Measurements from ENCODE around the gene FALEC. TPM values are rescaled to one million over a fixed set of nuclear protein-coding genes. Genes with fewer than 3 reads are reported as not detected.

Gene FALEC
- total RNA-seq, 1 experiment from 2014 or later = 1.0 TPM

- TF ChIP-seq SIN3A (IDR thresholded peaks at IDR 0.05; ENCODE audit: borderline replicate concordance, insufficient read depth, low read depth, low read length) (0 out of 2 replicates have a peak, but pooled peaks have one; percentile 22), POLR2AphosphoS5 (IDR thresholded peaks at IDR 0.05; ENCODE audit: low read depth, low read length) (no peak; the same call in 1 of the 2 replicates), CTCF (IDR thresholded peaks at IDR 0.05) (no peak), TCF7L2 (IDR thresholded peaks at IDR 0.05; ENCODE audit: low read depth, low read length) (0 out of 2 replicates have a peak, but pooled peaks have one; percentile 29)
- TF ChIP-seq, protein P1, sequence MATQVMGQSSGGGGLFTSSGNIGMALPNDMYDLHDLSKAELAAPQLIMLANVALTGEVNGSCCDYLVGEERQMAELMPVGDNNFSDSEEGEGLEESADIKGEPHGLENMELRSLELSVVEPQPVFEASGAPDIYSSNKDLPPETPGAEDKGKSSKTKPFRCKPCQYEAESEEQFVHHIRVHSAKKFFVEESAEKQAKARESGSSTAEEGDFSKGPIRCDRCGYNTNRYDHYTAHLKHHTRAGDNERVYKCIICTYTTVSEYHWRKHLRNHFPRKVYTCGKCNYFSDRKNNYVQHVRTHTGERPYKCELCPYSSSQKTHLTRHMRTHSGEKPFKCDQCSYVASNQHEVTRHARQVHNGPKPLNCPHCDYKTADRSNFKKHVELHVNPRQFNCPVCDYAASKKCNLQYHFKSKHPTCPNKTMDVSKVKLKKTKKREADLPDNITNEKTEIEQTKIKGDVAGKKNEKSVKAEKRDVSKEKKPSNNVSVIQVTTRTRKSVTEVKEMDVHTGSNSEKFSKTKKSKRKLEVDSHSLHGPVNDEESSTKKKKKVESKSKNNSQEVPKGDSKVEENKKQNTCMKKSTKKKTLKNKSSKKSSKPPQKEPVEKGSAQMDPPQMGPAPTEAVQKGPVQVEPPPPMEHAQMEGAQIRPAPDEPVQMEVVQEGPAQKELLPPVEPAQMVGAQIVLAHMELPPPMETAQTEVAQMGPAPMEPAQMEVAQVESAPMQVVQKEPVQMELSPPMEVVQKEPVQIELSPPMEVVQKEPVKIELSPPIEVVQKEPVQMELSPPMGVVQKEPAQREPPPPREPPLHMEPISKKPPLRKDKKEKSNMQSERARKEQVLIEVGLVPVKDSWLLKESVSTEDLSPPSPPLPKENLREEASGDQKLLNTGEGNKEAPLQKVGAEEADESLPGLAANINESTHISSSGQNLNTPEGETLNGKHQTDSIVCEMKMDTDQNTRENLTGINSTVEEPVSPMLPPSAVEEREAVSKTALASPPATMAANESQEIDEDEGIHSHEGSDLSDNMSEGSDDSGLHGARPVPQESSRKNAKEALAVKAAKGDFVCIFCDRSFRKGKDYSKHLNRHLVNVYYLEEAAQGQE (IDR thresholded peaks at IDR 0.05; ENCODE audit: insufficient read depth in 1 of 2, low read depth in 2 of 2, low read length in 1 of 2) = no peak
- in situ Hi-C loops (cut with HindIII; ENCODE audit: low pct_unique_long_range_greater_than_20kb, low sequenced_read_pairs) = no loop called here
- Histone ChIP-seq H3K4me3 (ENCODE audit: low read depth in 2 of 2, low read length in 2 of 2) (peak within 1 kb of the TSS; percentile 56 to 73), H3K27me3 (ENCODE audit: control insufficient read depth, insufficient read depth, low read length) (no peaks in the 10 kb centered on the region), H3K36me3 (ENCODE audit: control insufficient read depth, insufficient read depth, low read length) (no peaks in the 10 kb centered on the region), H3K27ac (ENCODE audit: low read length) (peak within 1 kb of the TSS; percentile 80), H3K4me1 (ENCODE audit: control insufficient read depth, insufficient read depth, low read length) (peaks cover 27% of the 10 kb centered on the region), H3K9me3 (ENCODE audit: control insufficient read depth, insufficient read depth, low read depth, low read length) (no peaks in the 10 kb centered on the region)
- intact Hi-C loops (cut with micrococcal nuclease; ENCODE audit: unreplicated experiment) = no loop called here
- no peak for DNase-seq (ENCODE audit: low read depth, low spot score)
- ChIA-PET POLR2A (interaction anchor here (0.5 kb wide), 1 partner anchor 526 kb away, joined by 3 read pairs; no protein-coding TSS in a partner anchor), CTCF (interaction anchor here (0.9 to 1.4 kb wide), 3 partner anchors 12 to 20 kb away, joined by 3 to 12 read pairs (median 4); no protein-coding TSS in a partner anchor)
- no TSS peak for BruUV-seq (replicated peaks)
- peak; percentile 80 for ATAC-seq
Observed at GRCh38 chr1:150548632-150549495, 33.3 kb downstream of the FALEC start, which contains the start of gene ADAMTSL4. Gene ADAMTSL4, plus strand, starts transcription at chr1:150549408. Its CDS starts 2,881 bp downstream, at chr1:150552289.

DNA sequence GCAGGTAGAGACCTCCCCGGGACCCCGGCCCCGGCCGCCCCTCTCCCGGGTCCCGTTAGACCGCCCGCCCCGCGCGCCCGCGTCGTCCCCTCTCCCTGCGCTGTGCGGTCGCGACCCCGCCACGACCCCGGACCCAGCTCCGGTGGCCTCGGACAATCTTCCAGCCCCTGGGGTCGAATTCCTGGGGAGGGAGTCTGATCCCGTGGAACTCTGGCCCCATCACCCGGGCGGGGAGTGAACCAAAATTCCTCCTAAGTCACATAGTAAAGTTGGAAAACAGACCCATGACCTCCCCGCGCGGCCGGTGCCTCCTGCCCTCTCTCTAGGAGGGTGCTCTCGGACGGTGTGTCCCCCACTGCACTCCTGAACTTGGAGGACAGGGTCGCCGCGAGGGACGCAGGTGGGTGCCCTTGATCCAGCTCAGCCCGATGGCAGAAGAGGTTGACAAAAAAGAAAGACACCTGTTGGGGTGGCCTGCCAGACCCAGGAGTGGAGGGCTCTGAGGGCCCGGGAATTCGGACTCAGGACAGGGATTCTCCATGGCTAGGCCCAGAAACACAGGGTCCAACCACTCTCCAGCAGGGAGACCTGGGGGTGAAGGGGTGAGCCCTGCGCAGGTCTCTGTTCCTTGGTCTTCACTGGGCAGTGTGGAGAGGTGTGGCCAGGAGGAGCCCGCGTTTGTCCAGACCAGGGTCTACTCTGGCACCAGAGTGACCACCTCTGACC lies 34.1 kb downstream of the FALEC start:
- no peak for TF ChIP-seq CTCF (IDR thresholded peaks at IDR 0.05)
- TF ChIP-seq, protein P1 (IDR thresholded peaks at IDR 0.05; ENCODE audit: insufficient read depth in 1 of 2, low read depth in 2 of 2, low read length in 1 of 2) = no peak
- TF ChIP-seq SIN3A (IDR thresholded peaks at IDR 0.05; ENCODE audit: borderline replicate concordance, insufficient read depth, low read depth, low read length) = 0 out of 2 replicates have a peak, but pooled peaks have one; percentile 59
- ATAC-seq = peak; percentile 29
- Histone ChIP-seq H3K27ac (ENCODE audit: low read length) (peak overlapping the region; percentile 80), H3K36me3 (ENCODE audit: control insufficient read depth, insufficient read depth, low read length) (no peaks in the 10 kb centered on the region), H3K9me3 (ENCODE audit: control insufficient read depth, insufficient read depth, low read depth, low read length) (no peaks in the 10 kb centered on the region), H3K27me3 (ENCODE audit: control insufficient read depth, insufficient read depth, low read length) (no peaks in the 10 kb centered on the region), H3K4me3 (ENCODE audit: low read depth in 2 of 2, low read length in 2 of 2) (peak overlapping the region; percentile 56 to 73), H3K4me1 (ENCODE audit: control insufficient read depth, insufficient read depth, low read length) (peaks cover 27% of the 10 kb centered on the region)
- no TSS peak for BruUV-seq (replicated peaks)
- intact Hi-C loops (cut with micrococcal nuclease; ENCODE audit: unreplicated experiment) = no loop called here
- DNase-seq (ENCODE audit: low read depth, low spot score) = no peak
- CTCF ChIA-PET = no interaction called here
- in situ Hi-C loops (cut with HindIII; ENCODE audit: low pct_unique_long_range_greater_than_20kb, low sequenced_read_pairs) = no loop called here
- POLR2A ChIA-PET = no interaction called here
